HG03439 (cell line): ENCODE data around the gene CT45A6.
"Not testable (repeated sequence)": the region's sequence is repeated elsewhere in the genome, so short reads cannot be mapped to it uniquely, and the experiment has no call there.

Experiments
- ATAC-seq: cut with Tn5 transposase; IDR thresholded peaks from one replicate; pipeline ENCODE4 v1.9.1; 2021; ENCODE audit warnings: mild to moderate bottlenecking, moderate library complexity; ENCODE audit not compliant: unreplicated experiment

Gene CT45A6, protein sequence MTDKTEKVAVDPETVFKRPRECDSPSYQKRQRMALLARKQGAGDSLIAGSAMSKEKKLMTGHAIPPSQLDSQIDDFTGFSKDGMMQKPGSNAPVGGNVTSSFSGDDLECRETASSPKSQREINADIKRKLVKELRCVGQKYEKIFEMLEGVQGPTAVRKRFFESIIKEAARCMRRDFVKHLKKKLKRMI

DNA sequence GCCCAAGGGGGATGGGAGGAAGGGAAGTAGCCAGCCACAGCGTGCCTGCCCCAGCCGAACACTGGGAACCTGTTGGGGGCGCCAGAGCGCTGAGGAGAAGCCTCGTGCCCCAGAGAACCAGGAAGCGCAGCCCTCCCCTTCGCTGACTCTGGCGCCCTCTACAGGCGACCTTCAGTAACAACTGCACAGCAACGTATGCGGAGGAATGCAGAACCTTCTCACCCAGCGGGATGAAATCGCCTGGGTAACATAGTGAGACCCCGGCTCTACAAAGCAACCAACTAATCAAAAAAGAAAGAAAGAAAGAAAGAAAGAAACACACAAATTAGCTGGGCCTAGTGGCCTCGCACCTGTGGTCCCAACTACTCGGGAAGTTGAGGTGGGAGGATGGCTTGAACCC lies at the start of gene CT45A6:
Gene CT45A6 (minus strand): TSS at position 101 of the 400 bp plus-strand sequence. CDS start 3,794 bp downstream, outside the sequence.
- ATAC-seq, result not testable (repeated sequence)

DNA sequence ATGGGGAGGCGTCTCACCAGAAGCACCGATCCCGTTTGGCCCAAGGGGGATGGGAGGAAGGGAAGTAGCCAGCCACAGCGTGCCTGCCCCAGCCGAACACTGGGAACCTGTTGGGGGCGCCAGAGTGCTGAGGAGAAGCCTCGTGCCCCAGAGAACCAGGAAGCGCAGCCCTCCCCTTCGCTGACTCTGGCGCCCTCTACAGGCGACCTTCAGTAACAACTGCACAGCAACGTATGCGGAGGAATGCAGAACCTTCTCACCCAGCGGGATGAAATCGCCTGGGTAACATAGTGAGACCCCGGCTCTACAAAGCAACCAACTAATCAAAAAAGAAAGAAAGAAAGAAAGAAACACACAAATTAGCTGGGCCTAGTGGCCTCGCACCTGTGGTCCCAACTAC lies 34.6 kb upstream of the CT45A6 start, which contains the start of gene CT45A7:
Gene CT45A7 (minus strand): TSS at position 101 of the 400 bp plus-strand sequence. CDS start 3,747 bp downstream, outside the sequence.
- not testable (repeated sequence) for ATAC-seq

DNA sequence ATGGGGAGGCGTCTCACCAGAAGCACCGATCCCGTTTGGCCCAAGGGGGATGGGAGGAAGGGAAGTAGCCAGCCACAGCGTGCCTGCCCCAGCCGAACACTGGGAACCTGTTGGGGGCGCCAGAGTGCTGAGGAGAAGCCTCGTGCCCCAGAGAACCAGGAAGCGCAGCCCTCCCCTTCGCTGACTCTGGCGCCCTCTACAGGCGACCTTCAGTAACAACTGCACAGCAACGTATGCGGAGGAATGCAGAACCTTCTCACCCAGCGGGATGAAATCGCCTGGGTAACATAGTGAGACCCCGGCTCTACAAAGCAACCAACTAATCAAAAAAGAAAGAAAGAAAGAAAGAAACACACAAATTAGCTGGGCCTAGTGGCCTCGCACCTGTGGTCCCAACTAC lies 17.3 kb upstream of the CT45A6 start, which contains the start of gene CT45A2:
Gene CT45A2 (minus strand): TSS at position 101 of the 400 bp plus-strand sequence. CDS start 3,747 bp downstream, outside the sequence.
- ATAC-seq, result not testable (repeated sequence)

DNA sequence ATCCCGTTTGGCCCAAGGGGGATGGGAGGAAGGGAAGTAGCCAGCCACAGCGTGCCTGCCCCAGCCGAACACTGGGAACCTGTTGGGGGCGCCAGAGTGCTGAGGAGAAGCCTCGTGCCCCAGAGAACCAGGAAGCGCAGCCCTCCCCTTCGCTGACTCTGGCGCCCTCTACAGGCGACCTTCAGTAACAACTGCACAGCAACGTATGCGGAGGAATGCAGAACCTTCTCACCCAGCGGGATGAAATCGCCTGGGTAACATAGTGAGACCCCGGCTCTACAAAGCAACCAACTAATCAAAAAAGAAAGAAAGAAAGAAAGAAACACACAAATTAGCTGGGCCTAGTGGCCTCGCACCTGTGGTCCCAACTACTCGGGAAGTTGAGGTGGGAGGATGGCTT lies 17.2 kb downstream of the CT45A6 start, which contains the start of gene CT45A5:
Gene CT45A5 (minus strand): TSS at position 101 of the 400 bp plus-strand sequence. CDS start 3,774 bp downstream, outside the sequence.
- ATAC-seq, result not testable (repeated sequence)

DNA sequence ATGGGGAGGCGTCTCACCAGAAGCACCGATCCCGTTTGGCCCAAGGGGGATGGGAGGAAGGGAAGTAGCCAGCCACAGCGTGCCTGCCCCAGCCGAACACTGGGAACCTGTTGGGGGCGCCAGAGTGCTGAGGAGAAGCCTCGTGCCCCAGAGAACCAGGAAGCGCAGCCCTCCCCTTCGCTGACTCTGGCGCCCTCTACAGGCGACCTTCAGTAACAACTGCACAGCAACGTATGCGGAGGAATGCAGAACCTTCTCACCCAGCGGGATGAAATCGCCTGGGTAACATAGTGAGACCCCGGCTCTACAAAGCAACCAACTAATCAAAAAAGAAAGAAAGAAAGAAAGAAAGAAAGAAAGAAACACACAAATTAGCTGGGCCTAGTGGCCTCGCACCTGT lies 34.5 kb downstream of the CT45A6 start, which contains the start of gene CT45A3:
Gene CT45A3 (minus strand): TSS at position 101 of the 400 bp plus-strand sequence. CDS start 3,747 bp downstream, outside the sequence.
- ATAC-seq, result not testable (repeated sequence)

DNA sequence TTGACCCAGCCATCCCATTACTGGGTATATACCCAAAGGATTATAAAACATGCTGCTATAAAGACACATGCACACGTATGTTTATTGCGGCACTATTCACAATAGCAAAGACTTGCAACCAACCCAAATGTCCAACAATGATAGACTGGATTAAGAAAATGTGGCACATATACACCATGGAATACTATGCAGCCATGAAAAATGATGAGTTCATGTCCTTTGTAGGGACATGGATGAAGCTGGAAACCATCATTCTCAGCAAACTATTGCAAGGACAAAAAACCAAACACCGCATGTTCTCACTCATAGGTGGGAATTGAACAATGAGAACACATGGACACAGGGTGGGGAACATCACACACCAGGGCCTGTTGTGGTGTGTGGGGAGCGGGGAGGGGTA lies 57.8 kb downstream of the CT45A6 start:
- ATAC-seq, result not testable (repeated sequence)
